BE2C (cell line): ENCODE results near the gene ZNF547.

Experiments
- DNase-seq: peaks from one replicate; pipeline ENCODE4 v3.0.0-alpha.2; 2020
- H3K27me3 ChIP-seq: fragments of 250-450 bp; sonication (Bioruptor Pico); 2 replicates; pipeline ENCODE4 v1.5.1; 2020; ENCODE audit warnings: mild to moderate bottlenecking
- H3K36me3 ChIP-seq: fragments of 250-450 bp; sonication (Bioruptor Pico); 2 replicates; pipeline ENCODE4 v1.5.1; 2020; ENCODE audit warnings: mild to moderate bottlenecking
- H3K4me1 ChIP-seq: fragments of 250-450 bp; sonication (Bioruptor Pico); 2 replicates; pipeline ENCODE4 v1.5.1; 2020
- H3K4me3 ChIP-seq: 2 replicates; pipeline ENCODE4 v1.5.1; 2011; ENCODE audit warnings: low read depth, low read length
- H3K9me3 ChIP-seq: fragments of 250-450 bp; sonication (Bioruptor Pico); 2 replicates; pipeline ENCODE4 v1.5.1; 2020
- CTCF ChIP-seq: IDR thresholded peaks from 2 replicates; pipeline ENCODE4 v1.5.1; 2012; ENCODE audit warnings: mild to moderate bottlenecking, low read depth, low read length

Gene ZNF547

DNA sequence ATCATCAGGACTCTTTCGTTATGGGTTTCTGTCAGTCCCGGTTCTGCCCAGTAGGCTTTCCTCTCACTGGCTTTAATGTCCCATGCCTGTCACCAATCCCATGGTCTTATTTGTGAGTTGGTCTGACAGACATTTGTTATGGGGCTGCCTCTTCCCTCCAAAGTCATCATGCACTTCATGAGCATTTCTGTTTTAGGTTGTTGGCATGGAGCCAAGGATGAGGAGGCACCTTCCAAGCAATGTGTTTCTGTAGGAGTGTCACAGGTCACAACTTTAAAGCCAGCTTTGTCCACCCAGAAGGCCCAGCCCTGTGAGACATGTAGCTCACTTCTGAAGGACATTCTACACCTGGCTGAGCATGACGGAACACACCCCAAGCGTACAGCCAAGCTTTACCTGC lies 56.1 kb downstream of the ZNF547 start:
- no peak for TF ChIP-seq CTCF
- no peaks in the 10 kb centered on the region for H3K4me1 ChIP-seq
- H3K9me3 ChIP-seq, result peaks cover 4% of the 10 kb centered on the region; the same call in 1 of the 2 replicates
- no peak for DNase-seq
- H3K36me3 ChIP-seq, result peaks cover 37% of the 10 kb centered on the region
- no peak overlapping the region for H3K4me3 ChIP-seq
- H3K27me3 ChIP-seq, result no peaks in the 10 kb centered on the region

DNA sequence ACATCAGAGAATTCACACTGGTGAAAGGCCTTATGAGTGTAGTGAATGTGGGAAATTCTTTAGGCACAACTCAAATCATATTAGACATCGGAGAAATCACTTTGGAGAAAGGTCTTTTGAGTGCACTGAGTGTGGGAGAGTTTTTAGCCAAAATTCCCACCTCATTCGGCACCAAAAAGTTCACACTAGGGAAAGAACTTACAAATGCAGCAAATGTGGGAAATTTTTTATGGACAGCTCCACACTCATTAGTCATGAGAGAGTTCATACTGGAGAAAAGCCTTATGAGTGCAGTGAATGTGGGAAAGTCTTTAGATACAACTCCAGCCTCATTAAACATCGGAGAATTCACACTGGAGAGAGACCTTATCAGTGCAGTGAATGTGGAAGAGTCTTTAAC lies 57.7 kb downstream of the ZNF547 start:
- Histone ChIP-seq H3K9me3 (peaks cover 4% of the 10 kb centered on the region; the same call in 1 of the 2 replicates), H3K36me3 (peaks cover 32% of the 10 kb centered on the region), H3K27me3 (no peaks in the 10 kb centered on the region), H3K4me3 (no peak overlapping the region), H3K4me1 (no peaks in the 10 kb centered on the region)
- no peak for TF ChIP-seq CTCF
- DNase-seq, result no peak
